Activated gamma-delta T cell treated with anti-CD3 and anti-CD28 coated beads, Interleukin-2, amount 50 U/mL, for 16 hours (primary cell): ENCODE measurements around the gene GGCX.

ENCODE experiments used
- DNase-seq: peaks from one replicate; pipeline ENCODE4 v3.0.0-alpha.2; 2020; ENCODE audit warnings: low read depth

GGCX gene

GRCh38 chr2:85516653-85517389 is 44.5 kb downstream of the GGCX start:
- no peak for DNase-seq

GRCh38 chr2:85514323-85514722 is 47.0 kb downstream of the GGCX start:
- no peak for DNase-seq

- DNase-seq = no peak
These were observed 50.1 kb downstream of the GGCX start for GRCh38 chr2:85511008-85511811.

- DNase-seq = no peak
These were observed 54.5 kb downstream of the GGCX start for GRCh38 chr2:85506768-85507181.

- DNase-seq = no peak
These were observed 55.6 kb downstream of the GGCX start for GRCh38 chr2:85505551-85506238.

- DNase-seq = no peak
These were observed 56.5 kb downstream of the GGCX start for GRCh38 chr2:85504778-85505261.

GRCh38 chr2:85503851-85504777 is 57.2 kb downstream of the GGCX start:
- DNase-seq = no peak

GRCh38 chr2:85503168-85503850 is 58.0 kb downstream of the GGCX start:
- DNase-seq = no peak

GRCh38 chr2:85502720-85503119 is 58.6 kb downstream of the GGCX start:
- DNase-seq = no peak

GRCh38 chr2:85501248-85501647 is 60.0 kb downstream of the GGCX start:
- DNase-seq = no peak

GRCh38 chr2:85497944-85498630 is 63.2 kb downstream of the GGCX start:
- no peak for DNase-seq

GRCh38 chr2:85496436-85496835 is 64.9 kb downstream of the GGCX start:
- DNase-seq = no peak
